Mesenchymal stem cell (in vitro differentiated cells and primary cell): ENCODE results near the gene ALPK3.

Experiments
- DNase-seq: peaks from one replicate; pipeline ENCODE4 v3.0.0-alpha.2; 2013
- H2AFZ ChIP-seq: one replicate; pipeline ENCODE4 v1.6.1; 2013; ENCODE audit warnings: low read depth, mild to moderate bottlenecking, control low read depth, inconsistent platforms, low read length, moderate library complexity
- H2AK5ac ChIP-seq: 2 replicates; pipeline ENCODE4 v1.6.1; 2013; ENCODE audit warnings: low read length, moderate library complexity, mild to moderate bottlenecking, inconsistent platforms; ENCODE audit not compliant: severe bottlenecking
- H2BK120ac ChIP-seq: one replicate; pipeline ENCODE4 v1.6.1; 2013; ENCODE audit warnings: low read depth, mild to moderate bottlenecking, inconsistent platforms, low read length, moderate library complexity
- H2BK12ac ChIP-seq, 2 experiments: one replicate each; pipeline ENCODE4 v1.6.1; 2013; ENCODE audit warnings: inconsistent platforms in 2 of 2, low read length in 2 of 2, mild to moderate bottlenecking in 2 of 2, moderate library complexity in 2 of 2, control low read depth in 1 of 2
- H2BK15ac ChIP-seq: one replicate; pipeline ENCODE4 v1.6.1; 2013; ENCODE audit warnings: mild to moderate bottlenecking, low read depth, inconsistent platforms; ENCODE audit not compliant: poor library complexity, severe bottlenecking
- H2BK5ac ChIP-seq: 2 replicates; pipeline ENCODE4 v1.6.1; 2013; ENCODE audit warnings: low read depth, mild to moderate bottlenecking, low read length, control low read depth, inconsistent platforms; ENCODE audit not compliant: poor library complexity, severe bottlenecking
- H3K14ac ChIP-seq, 2 experiments: one replicate each; pipeline ENCODE4 v1.6.1; 2013; ENCODE audit warnings: inconsistent platforms in 2 of 2, low read length in 2 of 2, control low read depth in 1 of 2, mild to moderate bottlenecking in 1 of 2, moderate library complexity in 1 of 2
- H3K18ac ChIP-seq, 2 experiments: one replicate each; pipeline ENCODE4 v1.6.1; 2013; ENCODE audit warnings: inconsistent platforms in 2 of 2, low read length in 2 of 2, control low read depth in 1 of 2, low read depth in 1 of 2, mild to moderate bottlenecking in 1 of 2
- H3K23ac ChIP-seq, 2 experiments: one replicate each; pipeline ENCODE4 v1.6.1; 2013; ENCODE audit warnings: inconsistent platforms in 2 of 2, low read length in 2 of 2, mild to moderate bottlenecking in 2 of 2, moderate library complexity in 2 of 2, control low read depth in 1 of 2
- H3K27ac ChIP-seq: 2 replicates; pipeline ENCODE4 v1.5.1; 2013; ENCODE audit warnings: mild to moderate bottlenecking, moderate library complexity, low read length, control low read depth, inconsistent platforms; ENCODE audit not compliant: poor library complexity, severe bottlenecking
- H3K27me3 ChIP-seq, 2 experiments: 2 replicates each; pipeline versions ENCODE4 v1.6.1 to v1.7.0; 2013; ENCODE audit warnings: low read length in 2 of 2, mild to moderate bottlenecking in 2 of 2, moderate library complexity in 2 of 2, control low read depth in 1 of 2, inconsistent platforms in 1 of 2; ENCODE audit not compliant: control insufficient read depth in 1 of 2, insufficient read depth in 1 of 2
- H3K36me3 ChIP-seq, 2 experiments: 2 replicates each; pipeline versions ENCODE4 v1.6.1 to v1.7.0; 2013; ENCODE audit warnings: low read length in 2 of 2, control low read depth in 1 of 2, inconsistent platforms in 1 of 2, low read depth in 1 of 2, mild to moderate bottlenecking in 1 of 2; ENCODE audit not compliant: insufficient read depth in 2 of 2, control insufficient read depth in 1 of 2
- H3K4ac ChIP-seq, 2 experiments: one replicate each; pipeline ENCODE4 v1.6.1; 2013; ENCODE audit warnings: inconsistent platforms in 2 of 2, low read length in 2 of 2, mild to moderate bottlenecking in 2 of 2, moderate library complexity in 2 of 2, control low read depth in 1 of 2, low read depth in 1 of 2
- H3K4me1 ChIP-seq: 2 replicates; pipeline ENCODE4 v1.6.1; 2013; ENCODE audit warnings: low read depth, low read length, control low read depth; ENCODE audit not compliant: control insufficient read depth, insufficient read depth
- H3K4me2 ChIP-seq: 2 replicates; pipeline ENCODE4 v1.6.1; 2013; ENCODE audit warnings: low read length, mild to moderate bottlenecking, inconsistent platforms; ENCODE audit not compliant: poor library complexity, severe bottlenecking
- H3K4me3 ChIP-seq, 2 experiments: 2 replicates each; pipeline versions ENCODE4 v1.5.1 to v1.7.0; 2013; ENCODE audit warnings: low read length in 2 of 2, mild to moderate bottlenecking in 2 of 2, control low read depth in 1 of 2, low read depth in 1 of 2; ENCODE audit not compliant: insufficient read depth in 1 of 2
- H3K79me1 ChIP-seq: replicated peaks from 2 replicates; pipeline ENCODE4 v1.6.1; 2013; ENCODE audit warnings: mild to moderate bottlenecking, control low read depth, low read length, inconsistent platforms; ENCODE audit not compliant: poor library complexity, severe bottlenecking
- H3K9ac ChIP-seq: 2 replicates; pipeline ENCODE4 v1.7.0; 2013; ENCODE audit warnings: mild to moderate bottlenecking, low read length, moderate library complexity
- H3K9me3 ChIP-seq: 2 replicates; pipeline ENCODE4 v1.7.0; 2013; ENCODE audit warnings: mild to moderate bottlenecking, low read length; ENCODE audit not compliant: control insufficient read depth
- H4K8ac ChIP-seq: one replicate; pipeline ENCODE4 v1.6.1; 2013; ENCODE audit warnings: inconsistent platforms, mild to moderate bottlenecking, low read length, moderate library complexity
- H4K91ac ChIP-seq: one replicate; pipeline ENCODE4 v1.6.1; 2013; ENCODE audit warnings: mild to moderate bottlenecking, low read length, inconsistent platforms
- WGBS: methylation state at CpG from one replicate; pipeline ENCODE4 v1.1.7; 2013; ENCODE audit warnings: mixed read lengths; 5-methylcytosine and 5-hydroxymethylcytosine counted together

ALPK3 gene

GRCh38 chr15:84797801-84798200, 19.4 kb upstream of the ALPK3 start:
- H2BK120ac ChIP-seq = no peak overlapping the region
- H2BK15ac ChIP-seq = no peak overlapping the region
- no peak overlapping the region for H4K8ac ChIP-seq
- peaks cover 54 to 74% of the 10 kb centered on the region in 2 experiments for H3K36me3 ChIP-seq
- H3K27me3 ChIP-seq = no peaks in the 10 kb centered on the region
- no peak overlapping the region for H4K91ac ChIP-seq
- no peak overlapping the region for H3K9ac ChIP-seq
- no peak overlapping the region for H3K18ac ChIP-seq
- WGBS = 100% methylated on average over 3 of the region's 3 CpGs
- no peak overlapping the region for H3K14ac ChIP-seq
- no peak overlapping the region for H3K4ac ChIP-seq
- H3K4me1 ChIP-seq = peaks cover 9% of the 10 kb centered on the region
- H2BK5ac ChIP-seq = no peak overlapping the region
- no peak overlapping the region for H3K4me2 ChIP-seq
- no peak overlapping the region for H3K4me3 ChIP-seq
- peaks cover 31% of the 10 kb centered on the region for H3K79me1 ChIP-seq
- no peak overlapping the region for H3K27ac ChIP-seq
- no peak overlapping the region for H2BK12ac ChIP-seq
- no peak for DNase-seq
- no peak overlapping the region for H3K23ac ChIP-seq
- H2AFZ ChIP-seq = no peak overlapping the region
- no peaks in the 10 kb centered on the region for H3K9me3 ChIP-seq
- H2AK5ac ChIP-seq = no peak overlapping the region

GRCh38 chr15:84798436-84798946, 18.7 kb upstream of the ALPK3 start:
- Histone ChIP-seq H3K18ac (no peak overlapping the region), H4K91ac (no peak overlapping the region), H3K27me3 (no peaks in the 10 kb centered on the region), H3K23ac (no peak overlapping the region), H3K4me2 (no peak overlapping the region), H3K79me1 (peaks cover 31% of the 10 kb centered on the region), H3K4me1 (peaks cover 9% of the 10 kb centered on the region), H3K9ac (no peak overlapping the region), H2AK5ac (no peak overlapping the region), H3K27ac (no peak overlapping the region), H2BK12ac (no peak overlapping the region), H3K36me3 (peaks cover 56 to 74% of the 10 kb centered on the region in 2 experiments), H2BK15ac (no peak overlapping the region), H2BK120ac (no peak overlapping the region), H4K8ac (no peak overlapping the region), H3K14ac (no peak overlapping the region), H3K9me3 (no peaks in the 10 kb centered on the region), H2BK5ac (no peak overlapping the region), H2AFZ (no peak overlapping the region), H3K4ac (no peak overlapping the region), H3K4me3 (no peak overlapping the region)
- DNase-seq = no peak
- 97% methylated on average over 21 of the region's 21 CpGs for WGBS

GRCh38 chr15:84799511-84800187, 17.5 kb upstream of the ALPK3 start:
- peaks cover 38% of the 10 kb centered on the region for H3K79me1 ChIP-seq
- H3K27ac ChIP-seq = no peak overlapping the region
- H3K36me3 ChIP-seq = peaks cover 63 to 78% of the 10 kb centered on the region in 2 experiments
- no peak overlapping the region for H3K9ac ChIP-seq
- no peak overlapping the region for H2BK5ac ChIP-seq
- H2BK120ac ChIP-seq = no peak overlapping the region
- no peak overlapping the region for H2BK12ac ChIP-seq
- no peak overlapping the region for H4K91ac ChIP-seq
- H2BK15ac ChIP-seq = no peak overlapping the region
- DNase-seq = no peak
- H2AFZ ChIP-seq = no peak overlapping the region
- H3K4me2 ChIP-seq = no peak overlapping the region
- no peak overlapping the region for H3K18ac ChIP-seq
- no peak overlapping the region for H3K4me3 ChIP-seq
- no peak overlapping the region for H4K8ac ChIP-seq
- H3K27me3 ChIP-seq = no peaks in the 10 kb centered on the region
- 96% methylated on average over 10 of the region's 10 CpGs for WGBS
- H3K14ac ChIP-seq = no peak overlapping the region
- H3K23ac ChIP-seq = no peak overlapping the region
- H3K4ac ChIP-seq = no peak overlapping the region
- no peaks in the 10 kb centered on the region for H3K9me3 ChIP-seq
- peaks cover 9% of the 10 kb centered on the region for H3K4me1 ChIP-seq
- H2AK5ac ChIP-seq = no peak overlapping the region

GRCh38 chr15:84800365-84800806, 16.8 kb upstream of the ALPK3 start:
- no peak overlapping the region for H2BK5ac ChIP-seq
- peaks cover 9% of the 10 kb centered on the region for H3K4me1 ChIP-seq
- H2BK120ac ChIP-seq = no peak overlapping the region
- no peak for DNase-seq
- WGBS = 100% methylated on average over 2 of the region's 3 CpGs
- no peak overlapping the region for H3K4ac ChIP-seq
- H3K9ac ChIP-seq = no peak overlapping the region
- peaks cover 38% of the 10 kb centered on the region for H3K79me1 ChIP-seq
- no peak overlapping the region for H3K14ac ChIP-seq
- H3K18ac ChIP-seq = no peak overlapping the region
- no peak overlapping the region for H2AK5ac ChIP-seq
- no peaks in the 10 kb centered on the region for H3K9me3 ChIP-seq
- no peak overlapping the region for H3K4me3 ChIP-seq
- H3K23ac ChIP-seq = no peak overlapping the region
- H2BK12ac ChIP-seq = no peak overlapping the region
- H2AFZ ChIP-seq = no peak overlapping the region
- no peak overlapping the region for H4K91ac ChIP-seq
- no peak overlapping the region for H3K4me2 ChIP-seq
- peaks cover 67 to 82% of the 10 kb centered on the region in 2 experiments for H3K36me3 ChIP-seq
- H4K8ac ChIP-seq = no peak overlapping the region
- H3K27ac ChIP-seq = no peak overlapping the region
- H3K27me3 ChIP-seq = no peaks in the 10 kb centered on the region
- H2BK15ac ChIP-seq = no peak overlapping the region
